GM18907 (cell line): ENCODE measurements around the gene AADAC.
"Not testable (repeated sequence)": the region's sequence is repeated elsewhere in the genome, so short reads cannot be mapped to it uniquely, and the experiment has no call there.

Source experiments
- ATAC-seq: cut with Tn5 transposase; IDR thresholded peaks from one replicate; pipeline ENCODE4 v1.9.1; 2021; ENCODE audit warnings: mild to moderate bottlenecking, moderate library complexity; ENCODE audit not compliant: unreplicated experiment

The AADAC gene

DNA sequence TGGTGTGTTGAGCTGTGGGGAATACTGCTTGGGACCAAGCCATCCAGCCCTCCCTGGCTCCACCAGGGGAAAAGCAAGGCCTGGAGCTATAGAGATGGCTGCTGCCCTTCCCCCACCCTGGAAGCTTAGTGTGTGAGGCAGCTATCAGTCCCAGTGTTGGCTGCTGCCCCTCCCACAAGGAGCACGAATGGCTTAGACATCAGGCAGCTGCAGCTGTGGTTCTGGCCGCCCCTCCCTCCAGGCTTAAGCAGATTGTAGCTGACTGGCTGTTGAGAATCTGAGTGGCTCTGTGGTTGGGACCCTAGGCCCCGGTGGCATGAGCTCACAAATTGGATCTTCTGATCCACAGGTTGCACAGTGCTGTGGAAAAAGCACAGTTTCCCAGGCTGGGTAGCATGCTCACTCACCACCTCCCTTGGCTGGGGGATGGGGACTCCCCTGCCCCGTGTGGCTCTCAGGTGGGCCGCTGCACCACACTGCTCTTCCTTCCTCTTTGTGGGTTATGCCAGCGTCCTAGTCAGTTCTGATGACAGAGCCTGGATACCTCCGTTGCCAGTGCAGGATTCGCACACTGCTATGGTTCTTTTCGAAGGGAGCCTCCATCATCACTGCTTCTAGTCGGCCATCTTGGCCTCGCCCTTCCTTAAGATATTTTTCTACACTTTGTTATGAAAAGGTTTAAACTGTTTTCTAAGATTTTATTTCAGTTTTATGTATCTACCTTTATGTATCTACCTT is 38.3 kb downstream of the AADAC start:
- no peak for ATAC-seq

DNA sequence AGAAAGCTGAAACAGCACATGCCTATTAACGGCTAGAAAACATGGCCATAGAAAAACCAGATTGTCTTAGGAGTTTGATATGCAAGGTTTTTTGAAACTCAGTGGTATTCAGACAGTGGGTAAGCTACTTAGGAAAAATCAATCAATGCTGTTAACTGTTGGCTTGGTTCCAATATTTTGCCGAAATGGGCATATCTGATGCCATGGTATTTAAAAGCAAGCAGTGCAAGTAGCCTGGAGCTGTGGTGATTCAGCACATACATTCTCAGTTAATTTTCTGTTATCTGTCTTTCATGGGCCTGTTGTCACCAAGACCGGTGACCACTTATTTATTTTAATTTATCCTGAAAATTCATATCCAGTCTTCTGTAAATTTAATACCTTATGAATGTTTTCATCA is 42.2 kb downstream of the AADAC start:
- ATAC-seq: no peak

DNA sequence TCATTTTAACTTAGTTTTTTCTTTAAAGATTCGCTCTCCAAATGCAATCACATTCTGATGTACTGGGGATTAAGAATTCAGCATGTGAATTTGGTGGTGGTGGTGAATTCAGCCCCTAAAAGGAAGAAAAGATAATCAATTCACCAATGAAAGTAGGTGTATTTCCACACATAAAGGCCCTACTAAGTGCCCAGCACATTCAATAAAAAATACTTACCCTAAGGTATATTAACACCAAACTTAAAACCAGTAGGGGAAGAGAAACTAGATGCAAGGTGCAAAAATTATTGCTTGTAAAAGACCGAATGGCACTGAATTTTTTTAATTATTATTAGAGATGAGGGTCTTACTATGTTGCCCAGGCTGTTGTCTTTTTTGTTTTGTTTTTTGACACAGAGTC is 42.7 kb downstream of the AADAC start:
- no peak for ATAC-seq

DNA sequence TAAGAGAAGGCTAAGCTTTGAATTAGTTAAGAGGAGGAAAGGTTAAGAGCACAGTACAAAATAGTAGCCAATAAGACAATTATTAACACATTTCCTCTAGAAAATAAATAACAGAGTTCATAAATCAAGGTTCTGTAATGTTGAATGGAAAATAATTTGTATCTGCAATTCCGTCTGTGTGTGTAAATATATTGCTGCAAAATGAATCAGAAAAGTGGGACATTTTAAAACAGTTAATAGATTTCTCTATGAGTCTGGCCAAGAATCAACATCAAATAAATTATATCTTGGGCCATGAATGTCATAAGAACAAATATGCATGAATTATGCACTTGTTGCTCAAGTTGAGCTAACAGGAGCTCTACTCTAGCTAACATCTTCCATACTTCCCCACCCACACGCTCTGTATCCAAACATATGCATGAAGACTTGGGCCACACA is 45.3 kb downstream of the AADAC start:
- no peak for ATAC-seq

DNA sequence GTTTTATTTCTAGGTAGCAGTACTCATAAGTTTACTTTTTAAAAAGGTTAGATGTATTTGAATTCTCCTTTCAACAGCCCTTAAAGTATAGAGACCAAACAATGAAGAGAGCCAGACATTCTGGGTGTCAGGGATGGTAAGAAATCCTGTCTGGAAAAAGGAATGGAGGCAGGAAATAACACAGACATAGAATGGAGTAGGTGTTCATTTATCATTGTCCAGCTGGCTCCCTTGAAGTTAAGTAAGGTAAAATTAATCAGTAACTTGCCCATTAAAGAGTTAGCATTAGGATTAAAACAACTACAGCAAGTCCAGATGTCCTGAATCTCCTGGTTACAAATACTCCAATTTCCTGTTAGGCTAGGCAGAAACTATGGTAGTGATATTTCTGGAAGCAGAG is 46.0 kb downstream of the AADAC start:
- no peak for ATAC-seq

DNA sequence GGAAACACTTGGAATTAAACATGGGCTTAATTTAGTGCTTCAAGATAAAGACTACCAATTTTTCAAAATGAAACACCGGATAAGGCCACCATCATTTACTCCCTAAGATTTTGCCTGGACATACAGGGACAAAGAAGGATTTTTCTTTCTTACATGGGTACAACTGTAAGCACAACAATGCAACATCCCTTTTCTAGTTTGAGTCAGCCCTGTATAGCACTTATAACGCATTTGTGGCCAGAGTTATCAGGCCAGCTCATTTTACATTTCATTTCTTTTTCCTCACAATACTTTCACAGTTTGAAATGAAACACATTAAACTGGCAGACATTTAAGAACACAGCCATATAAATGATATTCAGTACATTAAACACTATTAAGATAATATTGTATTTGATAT is 49.7 kb downstream of the AADAC start:
- ATAC-seq: no peak

DNA sequence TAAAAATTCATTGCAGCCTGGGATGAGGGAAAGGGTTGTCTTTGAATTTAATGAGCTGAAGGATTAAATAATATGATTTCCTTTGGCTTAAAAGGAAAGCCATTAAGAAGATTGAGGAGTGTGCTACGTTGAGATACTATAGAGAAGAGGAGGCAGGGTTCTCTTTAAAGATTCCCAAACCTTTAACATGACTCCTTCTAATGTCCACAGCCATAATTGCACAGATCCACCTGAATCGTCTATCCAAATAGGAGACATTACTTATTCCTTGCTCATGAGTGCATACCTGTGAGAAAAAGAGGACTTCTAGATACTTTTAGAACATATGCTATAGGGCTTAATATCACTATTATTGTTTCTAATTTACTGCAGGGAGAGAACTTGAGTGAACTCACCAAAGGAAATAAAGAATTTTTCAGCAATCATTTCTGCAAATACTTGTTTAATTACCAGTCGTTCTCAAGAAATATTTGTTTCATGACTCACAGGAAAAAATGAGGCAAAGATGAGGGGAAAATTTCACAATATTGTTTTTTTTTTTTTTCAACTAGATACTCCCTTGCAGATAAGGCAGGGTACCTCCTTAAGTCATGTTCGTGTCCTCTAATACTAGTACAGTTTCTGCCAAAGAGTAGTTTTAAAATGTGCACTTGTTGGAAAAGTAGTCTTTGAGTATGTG is 50.6 kb downstream of the AADAC start:
- ATAC-seq: no peak

DNA sequence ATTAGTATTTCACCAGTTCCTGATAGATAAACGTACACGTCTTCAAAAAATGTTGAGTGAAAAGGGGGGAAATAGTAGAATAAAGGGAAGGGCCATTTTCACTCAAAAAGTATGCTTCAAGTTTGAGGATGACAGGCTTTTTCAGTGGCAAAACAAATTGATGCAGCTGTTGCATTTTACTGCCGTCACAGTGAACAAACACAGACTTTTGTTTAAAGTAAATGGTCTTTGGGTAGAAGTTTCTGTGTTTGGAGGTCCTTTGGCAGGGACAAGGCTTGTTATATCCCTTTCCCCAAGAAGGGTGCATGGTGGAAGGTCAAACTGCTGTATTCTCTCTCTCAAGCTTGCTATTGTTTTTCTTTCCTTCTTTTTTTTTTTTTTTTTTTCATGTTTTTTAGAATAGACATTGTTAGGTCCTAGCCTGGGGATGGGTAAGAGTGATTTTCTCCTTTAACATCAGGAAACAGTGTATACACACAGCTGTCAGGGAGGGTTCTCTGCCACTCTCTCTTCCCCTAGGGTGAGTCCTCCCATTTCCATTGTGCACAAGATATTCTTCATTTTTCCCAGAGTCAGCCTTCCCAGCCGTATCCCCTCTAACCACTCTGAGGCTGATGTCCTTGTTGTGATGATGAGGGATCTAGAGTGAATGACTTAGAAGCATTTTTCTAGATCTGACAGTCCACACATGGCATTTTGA is 52.9 kb downstream of the AADAC start:
- no peak for ATAC-seq

DNA sequence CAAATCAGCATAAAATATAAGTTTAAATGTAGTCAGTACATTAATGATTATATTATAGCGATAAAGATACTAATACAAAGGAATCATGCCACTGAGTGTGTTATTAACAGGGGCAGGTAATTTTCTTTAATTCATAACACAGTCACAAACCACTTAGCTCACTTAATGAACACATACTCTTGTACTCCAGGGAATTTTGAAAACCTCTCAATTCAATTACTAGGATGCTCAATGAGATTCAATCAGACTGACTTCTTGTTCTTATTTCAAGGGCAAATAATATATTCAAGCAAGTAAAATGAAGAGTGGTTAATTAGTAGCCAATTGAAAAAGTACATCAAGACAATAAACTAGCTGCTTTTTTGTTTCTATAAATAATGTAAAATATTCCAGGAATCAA is 53.8 kb downstream of the AADAC start:
- ATAC-seq: no peak

DNA sequence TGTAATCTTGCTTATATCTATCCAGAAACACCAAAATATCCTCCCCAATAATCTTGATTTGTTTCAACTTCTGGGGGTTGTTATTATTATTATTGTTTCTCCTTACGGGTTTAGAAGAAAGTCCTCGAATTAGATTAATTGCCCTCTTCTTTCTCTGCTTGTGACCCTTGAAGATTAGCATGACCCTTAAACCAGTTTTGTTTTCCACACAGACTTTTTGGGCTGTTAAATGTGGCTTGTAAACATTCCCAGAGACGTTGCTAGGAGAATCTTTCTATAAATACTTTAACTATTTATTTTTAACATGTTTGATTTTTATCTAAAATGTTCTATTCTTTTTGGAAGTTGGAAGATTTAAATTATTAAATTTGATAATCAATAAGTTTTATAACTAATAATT is 55.3 kb downstream of the AADAC start:
- no peak for ATAC-seq

DNA sequence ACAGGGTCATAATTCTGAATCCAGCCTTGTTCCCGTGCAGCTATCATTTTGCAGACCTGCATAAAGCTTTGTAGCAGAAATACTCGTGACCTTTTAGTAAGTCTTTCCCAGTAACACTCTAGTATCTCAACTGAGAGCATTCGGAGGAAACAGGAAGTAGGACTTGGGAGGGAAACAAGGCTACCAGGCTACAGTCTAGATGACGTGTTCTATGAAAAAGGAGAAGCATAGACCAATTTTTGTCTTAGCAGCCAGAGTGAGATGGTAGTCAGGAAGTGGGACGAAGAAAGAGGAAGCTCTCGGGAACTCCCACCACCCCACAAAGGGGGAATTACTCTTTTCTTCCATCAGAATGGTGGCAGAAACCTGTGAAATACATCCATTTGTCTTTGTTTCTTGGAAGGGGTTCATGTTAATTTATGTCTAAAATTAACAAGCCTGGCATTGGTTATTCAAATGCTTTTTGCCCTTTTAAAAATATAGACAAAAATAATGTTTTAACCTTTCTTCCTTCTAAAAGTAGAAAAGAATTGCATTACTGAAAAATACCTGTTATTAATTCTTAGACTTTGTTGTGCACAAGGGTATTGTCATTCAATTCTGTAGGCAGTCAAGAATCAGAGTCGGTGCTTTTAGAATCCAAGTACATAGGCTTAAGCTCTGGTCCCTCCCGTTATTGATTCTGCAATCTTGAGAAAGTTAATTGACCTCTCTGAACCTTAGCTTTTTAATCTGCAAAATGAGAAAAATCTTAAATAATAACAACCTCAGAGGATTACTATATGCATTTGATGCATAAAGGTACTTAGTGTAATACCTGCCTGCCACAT is 57.9 kb downstream of the AADAC start:
- ATAC-seq: peak; percentile 78

DNA sequence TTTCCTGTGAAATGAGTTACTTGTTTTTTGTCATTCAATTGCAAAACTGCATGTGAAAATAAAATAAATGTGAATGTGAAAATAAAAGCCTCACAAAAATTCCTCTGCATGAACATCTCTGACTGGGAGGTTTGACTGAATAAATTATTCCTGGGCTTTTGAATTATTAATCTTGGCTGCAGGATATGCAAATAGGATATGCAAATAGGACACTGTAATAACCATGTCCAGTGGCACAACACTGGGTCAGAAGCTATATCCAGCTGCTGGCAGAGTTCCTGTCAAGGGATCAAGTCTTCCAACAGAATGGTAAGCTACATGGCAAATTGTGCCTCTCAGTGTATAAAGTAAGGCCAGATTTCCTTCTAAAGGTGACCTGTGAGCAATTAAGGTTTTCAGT is 59.5 kb downstream of the AADAC start, which contains the start of gene SUCNR1:
Gene SUCNR1 (plus strand): TSS at position 246 of the 400 bp plus-strand sequence. CDS start 6,250 bp downstream, outside the sequence.
- ATAC-seq: no peak

DNA sequence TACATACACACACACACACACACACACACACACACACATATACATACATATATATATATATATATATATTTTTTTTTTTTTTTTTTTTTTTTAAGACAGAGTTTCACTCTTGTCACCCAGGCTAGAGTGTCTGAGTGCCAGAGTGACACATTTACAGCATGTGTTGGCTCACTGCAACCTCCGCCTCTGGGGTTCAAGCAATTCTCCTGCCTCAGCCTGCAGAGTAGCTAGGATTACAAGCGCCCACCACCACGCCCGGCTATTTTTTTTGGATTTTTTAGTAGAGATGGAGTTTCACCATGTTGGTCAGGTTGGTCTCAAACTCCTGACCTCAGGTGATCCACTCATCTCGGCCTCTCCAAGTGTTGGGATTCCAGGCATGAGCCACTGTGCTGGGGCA is 60.2 kb downstream of the AADAC start:
- ATAC-seq: not testable (repeated sequence)

DNA sequence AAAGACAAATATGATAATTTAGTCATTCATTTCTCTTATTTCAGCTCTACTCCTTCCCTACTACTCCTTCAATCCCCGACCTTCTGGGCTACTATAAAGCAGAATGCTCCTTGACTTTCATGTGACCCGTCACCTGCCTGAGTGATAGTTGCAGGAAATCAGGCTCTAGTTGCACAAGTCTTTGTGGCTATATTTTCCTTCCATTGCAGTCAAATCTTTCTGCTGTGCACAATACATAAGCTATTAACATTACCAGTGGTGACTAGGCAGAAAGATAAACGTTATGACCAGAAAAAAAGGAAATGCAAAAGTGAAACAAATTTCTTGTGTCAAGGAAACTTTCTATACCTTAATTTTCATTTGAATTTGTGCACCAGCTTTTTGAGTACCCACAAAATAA is 61.8 kb downstream of the AADAC start:
- ATAC-seq: peak; percentile 79

DNA sequence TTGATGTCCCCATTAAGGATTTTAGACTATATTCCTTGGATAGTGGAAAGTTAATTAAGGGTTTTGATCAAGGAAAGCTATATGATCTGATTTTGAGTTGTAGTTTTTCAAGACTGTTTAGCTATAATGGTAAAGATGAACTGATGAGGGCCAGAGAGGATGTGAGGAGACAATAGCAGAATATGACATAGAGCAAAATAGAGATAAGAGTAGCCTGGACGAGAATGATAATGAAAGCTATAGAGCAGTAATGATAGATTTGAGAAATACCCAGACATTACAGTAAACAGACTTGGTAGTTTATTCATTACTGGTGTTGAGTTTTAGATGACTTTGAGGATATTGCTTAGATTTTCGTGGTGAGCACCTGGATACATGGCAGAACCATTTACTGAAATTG is 63.4 kb downstream of the AADAC start:
- ATAC-seq: no peak
